ENCODE results near the gene ST6GALNAC4.

DNA sequence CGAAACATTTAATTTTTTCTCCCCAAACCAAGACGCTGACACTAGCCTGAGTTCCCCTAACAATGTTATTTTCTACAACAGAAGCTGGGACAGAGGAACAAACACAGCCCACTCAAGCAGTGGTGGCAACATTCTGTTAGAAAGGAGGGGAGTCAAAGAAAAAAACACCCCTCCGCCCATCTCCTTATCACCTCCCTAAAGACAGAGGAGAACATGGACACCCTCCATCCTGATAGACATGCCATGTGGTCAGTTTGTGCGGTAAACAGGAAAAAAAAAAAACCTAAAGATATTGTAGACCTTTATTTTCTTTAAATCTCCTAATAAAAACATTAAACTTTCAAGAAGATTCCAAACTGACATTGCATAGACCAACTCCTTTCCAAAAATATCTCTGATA is 23.8 kb upstream of the ST6GALNAC4 start:
- no peak for TF ChIP-seq EZH2 (IDR thresholded peaks at IDR 0.05; ENCODE audit: low read depth)
- TF ChIP-seq CTCF (conservative IDR thresholded peaks at IDR 0.05) = no peak

All from PC-9 (cell line).